ENCODE measurements around the gene PLAU.

PLAU gene

DNA sequence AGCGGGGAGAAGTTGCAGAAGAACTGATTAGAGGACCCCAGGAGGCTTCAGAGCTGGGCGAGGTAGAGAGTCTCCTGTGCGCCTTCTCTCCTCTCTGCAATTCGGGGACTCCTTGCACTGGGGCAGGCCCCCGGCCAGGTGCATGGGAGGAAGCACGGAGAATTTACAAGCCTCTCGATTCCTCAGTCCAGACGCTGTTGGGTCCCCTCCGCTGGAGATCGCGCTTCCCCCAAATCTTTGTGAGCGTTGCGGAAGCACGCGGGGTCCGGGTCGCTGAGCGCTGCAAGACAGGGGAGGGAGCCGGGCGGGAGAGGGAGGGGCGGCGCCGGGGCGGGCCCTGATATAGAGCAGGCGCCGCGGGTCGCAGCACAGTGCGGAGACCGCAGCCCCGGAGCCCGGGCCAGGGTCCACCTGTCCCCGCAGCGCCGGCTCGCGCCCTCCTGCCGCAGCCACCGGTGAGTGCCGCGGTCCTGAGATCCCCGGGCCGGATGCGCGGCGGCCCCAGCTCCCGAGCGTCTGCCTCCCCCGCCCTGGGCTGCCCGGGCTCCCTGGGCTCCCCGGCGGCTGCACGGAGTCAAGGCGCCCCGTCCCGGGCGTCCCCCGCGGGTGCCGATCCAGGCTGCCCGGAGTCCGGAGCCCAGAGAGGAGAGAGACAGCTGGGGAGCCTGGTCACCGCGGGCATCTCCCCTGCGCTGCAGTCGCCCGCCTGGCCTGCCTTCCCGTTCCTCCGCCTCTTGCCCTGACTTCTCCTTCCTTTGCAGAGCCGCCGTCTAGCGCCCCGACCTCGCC is at the start of gene PLAU:
PLAU (plus strand) TSS at position 369 of the 789 bp plus-strand sequence. CDS start 424 bp downstream, outside the sequence.
- Histone ChIP-seq H3K27ac (ENCODE audit: low read depth in 2 of 2, low read length in 2 of 2) (peak within 1 kb of the TSS; percentile 59 to 62), H3K9me3 (ENCODE audit: control insufficient read depth in 2 of 2, low read length in 2 of 2) (no peaks in the 10 kb centered on the region), H3K36me3 (ENCODE audit: control insufficient read depth in 2 of 2, insufficient read depth in 2 of 2, low read length in 2 of 2) (no peaks in the 10 kb centered on the region), H3K4me3 (ENCODE audit: low read length in 2 of 2) (peak within 1 kb of the TSS; percentile 61 to 67), H3K9ac (ENCODE audit: low read depth in 1 of 2, low read length in 2 of 2) (peak within 1 kb of the TSS; percentile 35 to 70), H3K4me1 (ENCODE audit: control insufficient read depth in 2 of 2, insufficient read depth in 2 of 2, low read length in 2 of 2) (peaks cover 20 to 36% of the 10 kb centered on the region in 2 donors), H3K27me3 (ENCODE audit: control insufficient read depth in 2 of 2, insufficient read depth in 2 of 2, low read length in 2 of 2) (peaks cover 5 to 7% of the 10 kb centered on the region in 2 donors)

DNA sequence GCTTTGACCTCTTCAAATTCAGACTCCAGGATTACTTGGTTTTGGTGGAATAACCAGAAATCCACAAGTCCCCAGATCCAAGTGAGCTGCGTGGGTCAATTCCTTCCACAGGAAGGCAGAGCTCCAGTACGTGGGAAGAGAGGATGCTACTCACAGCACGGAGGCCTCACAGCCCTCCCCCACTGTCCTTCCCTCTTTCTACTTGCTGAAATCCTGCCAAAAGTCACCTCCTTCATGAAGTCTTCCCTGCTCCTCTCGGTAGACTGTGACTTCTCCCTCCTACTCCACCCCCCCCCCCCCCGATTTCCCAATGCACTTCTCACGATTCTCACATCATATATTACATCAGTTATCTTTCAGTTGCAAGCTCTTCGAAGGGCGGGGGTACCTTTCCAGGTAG is 48.9 kb upstream of the PLAU start:
- Histone ChIP-seq H3K4me3 (ENCODE audit: low read length in 2 of 2) (no peak overlapping the region), H3K9ac (ENCODE audit: low read depth in 1 of 2, low read length in 2 of 2) (no peak overlapping the region), H3K36me3 (ENCODE audit: control insufficient read depth in 2 of 2, insufficient read depth in 2 of 2, low read length in 2 of 2) (peaks cover 29 to 52% of the 10 kb centered on the region in 2 donors), H3K27me3 (ENCODE audit: control insufficient read depth in 2 of 2, insufficient read depth in 2 of 2, low read length in 2 of 2) (no peaks in the 10 kb centered on the region), H3K9me3 (ENCODE audit: control insufficient read depth in 2 of 2, low read length in 2 of 2) (no peaks in the 10 kb centered on the region), H3K4me1 (ENCODE audit: control insufficient read depth in 2 of 2, insufficient read depth in 2 of 2, low read length in 2 of 2) (peaks cover 19 to 31% of the 10 kb centered on the region in 2 donors), H3K27ac (ENCODE audit: low read depth in 2 of 2, low read length in 2 of 2) (no peak overlapping the region)

DNA sequence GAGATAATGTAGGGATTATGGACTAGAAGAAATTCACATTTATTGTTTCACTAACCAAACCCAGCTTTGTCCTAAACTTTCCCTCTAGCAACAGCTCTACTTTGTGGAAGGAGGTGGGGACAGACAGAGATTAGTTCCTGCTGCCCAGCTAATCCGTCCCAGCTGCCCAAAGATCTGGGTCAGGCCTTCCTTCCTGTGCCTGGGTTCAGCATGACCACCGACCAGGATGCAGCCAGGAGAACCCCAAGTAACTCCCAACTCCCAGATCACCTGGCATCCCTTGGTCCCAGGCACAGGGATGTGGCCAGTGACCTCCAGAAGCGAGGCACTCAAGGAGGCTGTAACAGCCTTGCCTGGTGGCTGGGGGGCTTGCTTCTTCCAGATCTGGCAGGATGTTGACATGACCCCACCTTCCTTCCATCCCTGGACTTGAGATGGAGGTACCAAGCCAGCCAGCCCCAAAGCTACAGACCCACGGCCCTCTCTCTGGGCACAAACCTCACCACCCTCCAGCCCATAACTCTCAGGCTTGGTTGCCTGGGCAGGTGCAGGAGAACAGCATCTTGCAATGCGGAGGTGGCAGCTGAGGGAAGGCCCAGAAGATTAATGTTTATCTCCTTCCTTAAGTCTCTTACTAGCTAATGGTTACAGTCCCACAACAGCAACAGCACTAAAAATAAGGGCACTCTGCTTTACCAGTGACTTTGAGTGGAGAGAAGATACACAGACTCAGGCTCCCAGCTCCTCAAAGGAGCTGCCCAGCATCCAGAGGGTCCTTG is 47.7 kb upstream of the PLAU start:
- H3K4me1 ChIP-seq (ENCODE audit: control insufficient read depth in 2 of 2, insufficient read depth in 2 of 2, low read length in 2 of 2) = peaks cover 18 to 36% of the 10 kb centered on the region in 2 donors
- no peak overlapping the region for H3K9ac ChIP-seq (ENCODE audit: low read depth in 1 of 2, low read length in 2 of 2)
- H3K9me3 ChIP-seq (ENCODE audit: control insufficient read depth in 2 of 2, low read length in 2 of 2) = no peaks in the 10 kb centered on the region
- H3K27me3 ChIP-seq (ENCODE audit: control insufficient read depth in 2 of 2, insufficient read depth in 2 of 2, low read length in 2 of 2) = no peaks in the 10 kb centered on the region
- peaks cover 33 to 50% of the 10 kb centered on the region in 2 donors for H3K36me3 ChIP-seq (ENCODE audit: control insufficient read depth in 2 of 2, insufficient read depth in 2 of 2, low read length in 2 of 2)
- H3K27ac ChIP-seq (ENCODE audit: low read depth in 2 of 2, low read length in 2 of 2) = no peak overlapping the region
- no peak overlapping the region for H3K4me3 ChIP-seq (ENCODE audit: low read length in 2 of 2)

DNA sequence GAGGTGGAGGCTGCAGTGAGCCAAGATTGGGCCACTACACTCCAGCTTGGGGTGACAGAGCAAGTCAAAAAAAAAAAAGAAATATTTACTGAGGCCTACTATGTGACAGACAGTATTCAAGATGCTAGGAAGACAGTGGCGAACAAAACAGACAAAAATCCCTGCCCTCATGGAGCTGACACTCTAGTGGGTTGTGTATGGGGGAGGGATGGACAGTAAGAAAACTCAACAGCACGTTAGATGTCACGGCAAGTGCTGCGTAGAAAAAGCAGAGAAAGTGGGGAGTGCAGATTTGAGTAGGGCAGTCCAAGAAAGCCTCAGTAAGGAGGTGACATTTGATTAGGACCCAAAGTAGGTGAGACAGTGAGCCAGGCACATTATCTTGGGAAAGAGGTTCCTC is 46.7 kb upstream of the PLAU start:
- H3K4me3 ChIP-seq (ENCODE audit: low read length in 2 of 2) = no peak overlapping the region
- H3K27ac ChIP-seq (ENCODE audit: low read depth in 2 of 2, low read length in 2 of 2) = no peak overlapping the region
- H3K27me3 ChIP-seq (ENCODE audit: control insufficient read depth in 2 of 2, insufficient read depth in 2 of 2, low read length in 2 of 2) = no peaks in the 10 kb centered on the region
- H3K4me1 ChIP-seq (ENCODE audit: control insufficient read depth in 2 of 2, insufficient read depth in 2 of 2, low read length in 2 of 2) = peaks cover 17 to 35% of the 10 kb centered on the region in 2 donors
- peaks cover 36 to 48% of the 10 kb centered on the region in 2 donors for H3K36me3 ChIP-seq (ENCODE audit: control insufficient read depth in 2 of 2, insufficient read depth in 2 of 2, low read length in 2 of 2)
- H3K9me3 ChIP-seq (ENCODE audit: control insufficient read depth in 2 of 2, low read length in 2 of 2) = no peaks in the 10 kb centered on the region
- H3K9ac ChIP-seq (ENCODE audit: low read depth in 1 of 2, low read length in 2 of 2) = no peak overlapping the region

DNA sequence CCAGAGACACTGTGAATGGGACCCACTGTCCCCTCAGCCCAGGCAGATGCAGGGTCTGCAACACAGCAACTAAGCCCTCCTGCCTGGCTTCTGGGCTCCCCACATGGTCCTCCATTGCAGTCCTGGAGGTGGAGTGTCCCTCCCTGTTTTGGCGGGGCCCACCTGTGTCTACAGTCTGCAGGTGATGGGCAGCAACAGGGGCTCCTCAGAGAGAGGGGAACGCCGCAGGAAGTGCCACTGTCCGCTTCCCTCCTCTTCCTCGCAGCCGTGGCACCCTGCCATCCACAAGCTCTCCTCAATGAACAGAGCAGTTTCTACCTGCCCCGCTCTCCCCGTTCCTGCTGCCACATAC is 45.8 kb upstream of the PLAU start:
- H3K4me3 ChIP-seq (ENCODE audit: low read length in 2 of 2) = peak overlapping the region in 1 of 2 donors; percentile 7
- H3K4me1 ChIP-seq (ENCODE audit: control insufficient read depth in 2 of 2, insufficient read depth in 2 of 2, low read length in 2 of 2) = peaks cover 17 to 35% of the 10 kb centered on the region in 2 donors
- no peak overlapping the region for H3K9ac ChIP-seq (ENCODE audit: low read depth in 1 of 2, low read length in 2 of 2)
- H3K27ac ChIP-seq (ENCODE audit: low read depth in 2 of 2, low read length in 2 of 2) = peak overlapping the region in 1 of 2 donors; percentile 77
- H3K9me3 ChIP-seq (ENCODE audit: control insufficient read depth in 2 of 2, low read length in 2 of 2) = no peaks in the 10 kb centered on the region
- no peaks in the 10 kb centered on the region for H3K27me3 ChIP-seq (ENCODE audit: control insufficient read depth in 2 of 2, insufficient read depth in 2 of 2, low read length in 2 of 2)
- H3K36me3 ChIP-seq (ENCODE audit: control insufficient read depth in 2 of 2, insufficient read depth in 2 of 2, low read length in 2 of 2) = peaks cover 28 to 46% of the 10 kb centered on the region in 2 donors

DNA sequence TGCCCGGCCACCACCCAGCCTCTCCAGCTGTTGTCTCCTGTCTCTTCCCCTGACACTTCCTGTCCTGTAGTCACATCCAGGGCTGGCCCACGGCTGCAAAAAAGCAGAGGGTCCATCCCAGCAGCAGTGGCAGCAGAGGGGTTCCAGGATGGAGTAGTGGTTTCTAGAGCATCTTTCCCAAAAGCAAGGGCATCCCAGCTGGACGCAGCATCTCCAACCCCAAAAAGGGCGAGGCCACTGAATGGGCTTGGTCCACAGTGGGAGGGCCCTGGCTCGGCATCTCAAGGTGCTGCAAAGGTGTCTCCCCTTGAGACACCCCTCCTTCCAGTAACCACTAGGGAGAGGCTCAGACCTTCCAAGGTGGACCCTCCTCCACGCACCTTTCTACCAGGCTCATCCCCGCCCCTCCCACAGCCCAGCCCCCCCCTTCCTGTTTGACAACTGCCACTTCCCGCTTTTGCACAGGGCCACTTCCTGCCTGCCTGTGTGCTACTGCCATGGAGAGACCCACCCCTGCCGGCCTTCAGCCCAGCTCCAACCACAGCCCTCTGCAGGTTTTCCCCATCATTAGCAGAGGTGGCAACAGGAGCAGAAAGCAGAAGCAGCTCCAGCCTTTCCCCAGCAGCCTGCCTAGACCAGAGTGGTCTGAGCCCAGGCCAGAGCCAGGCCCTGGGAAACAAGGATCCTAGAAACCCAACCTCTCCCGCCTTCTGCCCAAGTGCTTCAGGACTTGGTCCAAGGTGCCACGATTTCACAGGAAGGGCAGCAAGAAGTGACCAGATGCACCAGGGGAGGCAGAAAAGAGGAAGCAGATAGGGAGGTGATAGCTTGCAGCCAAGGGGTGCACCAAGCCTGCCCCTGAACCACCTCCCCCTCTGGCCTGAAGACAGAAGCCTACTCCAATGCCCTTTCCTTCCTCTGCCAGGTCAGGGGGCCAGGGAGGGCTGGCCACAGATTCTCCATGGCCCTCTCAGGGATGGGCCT is 45.2 kb upstream of the PLAU start:
- peak overlapping the region; percentile 43 to 77 for H3K27ac ChIP-seq (ENCODE audit: low read depth in 2 of 2, low read length in 2 of 2)

DNA sequence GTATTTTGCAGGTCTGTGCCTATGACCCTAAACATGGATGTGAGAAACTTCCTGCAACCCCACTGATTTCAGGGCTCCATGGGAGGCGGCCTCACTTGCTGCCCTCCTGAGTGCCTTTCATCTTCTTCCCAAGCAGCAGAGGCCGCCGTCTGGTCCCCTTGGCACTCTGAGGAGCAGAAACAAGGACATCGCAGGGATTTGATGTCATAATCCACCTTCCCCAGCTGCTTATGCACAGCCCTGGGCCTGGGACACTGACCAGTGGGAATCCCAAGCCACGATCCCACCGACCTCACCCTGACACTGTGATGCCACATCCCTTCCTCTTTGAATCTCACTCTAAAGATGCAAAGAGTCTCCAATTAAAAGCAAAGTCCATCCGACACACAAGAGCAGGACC is 44.3 kb upstream of the PLAU start:
- Histone ChIP-seq H3K36me3 (ENCODE audit: control insufficient read depth in 2 of 2, insufficient read depth in 2 of 2, low read length in 2 of 2) (peaks cover 20 to 49% of the 10 kb centered on the region in 2 donors), H3K27ac (ENCODE audit: low read depth in 2 of 2, low read length in 2 of 2) (peak overlapping the region in 1 of 2 donors; percentile 77), H3K9me3 (ENCODE audit: control insufficient read depth in 2 of 2, low read length in 2 of 2) (no peaks in the 10 kb centered on the region), H3K9ac (ENCODE audit: low read depth in 1 of 2, low read length in 2 of 2) (no peak overlapping the region), H3K4me1 (ENCODE audit: control insufficient read depth in 2 of 2, insufficient read depth in 2 of 2, low read length in 2 of 2) (peaks cover 31 to 47% of the 10 kb centered on the region in 2 donors), H3K4me3 (ENCODE audit: low read length in 2 of 2) (no peak overlapping the region), H3K27me3 (ENCODE audit: control insufficient read depth in 2 of 2, insufficient read depth in 2 of 2, low read length in 2 of 2) (no peaks in the 10 kb centered on the region)

More for the DNA sequence above, 45.2 kb upstream of the PLAU start:
- H3K4me3 ChIP-seq (ENCODE audit: low read length in 2 of 2) = peak overlapping the region in 1 of 2 donors; percentile 58
- no peaks in the 10 kb centered on the region for H3K27me3 ChIP-seq (ENCODE audit: control insufficient read depth in 2 of 2, insufficient read depth in 2 of 2, low read length in 2 of 2)
- H3K9ac ChIP-seq (ENCODE audit: low read depth in 1 of 2, low read length in 2 of 2) = no peak overlapping the region
- no peaks in the 10 kb centered on the region for H3K9me3 ChIP-seq (ENCODE audit: control insufficient read depth in 2 of 2, low read length in 2 of 2)
- H3K4me1 ChIP-seq (ENCODE audit: control insufficient read depth in 2 of 2, insufficient read depth in 2 of 2, low read length in 2 of 2) = peaks cover 23 to 38% of the 10 kb centered on the region in 2 donors
- peaks cover 22 to 45% of the 10 kb centered on the region in 2 donors for H3K36me3 ChIP-seq (ENCODE audit: control insufficient read depth in 2 of 2, insufficient read depth in 2 of 2, low read length in 2 of 2)

DNA sequence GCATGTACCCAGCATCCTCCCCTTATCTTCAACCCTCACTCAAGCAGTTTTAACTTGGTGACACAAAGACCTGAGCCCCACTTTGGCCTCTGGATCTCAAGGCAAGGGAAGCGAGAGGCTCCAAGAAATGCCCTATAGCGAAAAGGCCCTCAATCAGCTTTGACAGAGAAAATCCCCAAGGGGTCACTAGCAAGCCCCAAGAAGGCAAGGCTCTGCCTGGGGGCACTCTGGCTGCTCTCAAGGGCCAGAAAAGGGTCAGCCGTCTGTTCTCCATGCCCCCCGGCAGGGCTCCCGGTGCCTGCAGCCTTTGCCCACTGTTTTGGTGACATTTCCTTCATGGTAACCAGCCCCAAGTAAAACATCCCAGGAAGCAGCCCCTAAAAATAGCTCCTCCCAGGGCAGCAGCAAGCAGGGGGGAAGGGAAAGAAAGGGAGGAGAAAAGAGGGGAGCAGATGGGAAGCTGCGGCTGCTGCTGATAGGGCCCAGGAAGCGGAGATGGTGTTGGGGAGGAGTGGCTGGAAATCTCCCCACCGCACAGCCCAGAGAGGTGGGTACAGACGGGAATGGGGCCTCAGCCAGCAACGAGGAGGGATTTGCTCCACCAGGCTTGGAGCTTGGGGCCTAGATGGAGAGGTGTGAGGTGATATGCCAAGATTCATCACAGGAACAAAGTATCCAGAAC is 43.7 kb upstream of the PLAU start:
- no peaks in the 10 kb centered on the region for H3K27me3 ChIP-seq (ENCODE audit: control insufficient read depth in 2 of 2, insufficient read depth in 2 of 2, low read length in 2 of 2)
- peak overlapping the region in 1 of 2 donors; percentile 77 for H3K27ac ChIP-seq (ENCODE audit: low read depth in 2 of 2, low read length in 2 of 2)
- peaks cover 38 to 53% of the 10 kb centered on the region in 2 donors for H3K4me1 ChIP-seq (ENCODE audit: control insufficient read depth in 2 of 2, insufficient read depth in 2 of 2, low read length in 2 of 2)
- H3K9me3 ChIP-seq (ENCODE audit: control insufficient read depth in 2 of 2, low read length in 2 of 2) = no peaks in the 10 kb centered on the region
- no peak overlapping the region for H3K4me3 ChIP-seq (ENCODE audit: low read length in 2 of 2)
- H3K36me3 ChIP-seq (ENCODE audit: control insufficient read depth in 2 of 2, insufficient read depth in 2 of 2, low read length in 2 of 2) = peaks cover 20 to 49% of the 10 kb centered on the region in 2 donors
- no peak overlapping the region for H3K9ac ChIP-seq (ENCODE audit: low read depth in 1 of 2, low read length in 2 of 2)

All from mucosa of rectum (tissue), 2 donors.